Pancreas (tissue), 10 donors: Measurements from ENCODE around the gene SVBP. TPM values are rescaled to one million over a fixed set of nuclear protein-coding genes. Genes with fewer than 3 reads are reported as not detected.

Experiments
- ATAC-seq, 4 donors: fragments of 200-7000 bp; cut with Tn5 transposase; one replicate each; pipeline versions ENCODE4 v1.8.0 to v1.9.1; 2020; ENCODE audit warnings: mild to moderate bottlenecking in 4 of 4, moderate library complexity in 4 of 4
- DNase-seq, 6 donors: peaks; one replicate each; pipeline ENCODE4 v3.0.0-alpha.2; 2020
- FAIRE-seq: peaks from 2 replicates; lab custom pipeline; 2012; peaks lifted over from hg19 to GRCh38; lab: Jason Lieb, UNC
- H3K27ac ChIP-seq, 4 donors: fragments of 200-600 bp; sonication (generic); 1 replicate in 3 of 4; 2 replicates in 1 of 4; pipeline versions ENCODE4 v1.5.0 to v1.8.0; 2020
- H3K27me3 ChIP-seq, 4 donors: fragments of 200-600 bp; one replicate each; pipeline ENCODE4 v1.8.0; 2021
- H3K36me3 ChIP-seq, 3 donors: fragments of 200-600 bp; sonication (generic) in 1 of 3; one replicate each; pipeline versions ENCODE4 v1.5.0 to v1.8.0; 2020 to 2021
- H3K4me1 ChIP-seq, 3 donors: fragments of 200-600 bp; one replicate each; pipeline ENCODE4 v1.8.0; 2021
- H3K4me3 ChIP-seq, 4 donors: fragments of 200-600 bp; sonication (generic) in 2 of 4; one replicate each; pipeline versions ENCODE4 v1.5.0 to v1.8.0; 2020 to 2021
- H3K9me3 ChIP-seq, 4 donors: fragments of 200-600 bp; one replicate each; pipeline ENCODE4 v1.8.0; 2021
- WGBS, 2 donors: extraction: QIAGEN DNeasy Blood & Tissue Kit; methylation state at CpG; one replicate each; pipeline ENCODE4 v1.1.7; 2013; 5-methylcytosine and 5-hydroxymethylcytosine counted together
- intact Hi-C, 3 donors: fragments of 100-400 bp; cut with DNase I; formaldehyde crosslinking; loops; one replicate each; pipeline versions ENCODE4 v1.11.1 to v1.14.2; 2022
- polyA plus RNA-seq, 2 donors: library from polyadenylated mRNA; stranded (reverse); fragments of 200-250 nt; gene quantifications; one replicate each; pipeline ENCODE4 v1.2.3, GENCODE V29; 2013
- total RNA-seq, 6 donors: library from RNA; stranded (reverse); fragmentation: NEBNext Ultra II Directional in 4 of 6; extraction: Animal tissue kit (Norgen Biotek cat#: 25700) in 4 of 6; gene quantifications; one replicate each; pipeline versions ENCODE4 v1.2.1 to v1.2.4, GENCODE V29; 2021 to 2023
- TF ChIP-seq, protein P1 (sequence below), 4 donors: fragments of 200-600 bp; sonication (generic) in 3 of 4; IDR thresholded peaks; one replicate each; pipeline versions ENCODE4 v1.5.0 to v1.8.0; 2021; ENCODE audit warnings: antibody characterized with exemption in 4 of 4
- donor health status: healthy with polysubstance abuse.
- donor health status: DM: no; HTN: no; CAD: no; lungs with moderate emphysema.
- donor health status: DM: no; HTN: no; CAD: no.
- donor health status: control.
- donor health status: control.
- donor health status: Bipolar disorder and iron deficiency.
- donor health status: DM: yes; HTN: yes; CAD: no.
- donor health status: DM: no; HTN: no; CAD: no.
- donor health status: DM: no; HTN: no; CAD: no.
- donor health status: DM: yes; HTN: yes; CAD: no.

SVBP gene
- total and polyA plus RNA-seq, 8 donors = 3.2 to 25.5 (median 6.9) TPM

DNA sequence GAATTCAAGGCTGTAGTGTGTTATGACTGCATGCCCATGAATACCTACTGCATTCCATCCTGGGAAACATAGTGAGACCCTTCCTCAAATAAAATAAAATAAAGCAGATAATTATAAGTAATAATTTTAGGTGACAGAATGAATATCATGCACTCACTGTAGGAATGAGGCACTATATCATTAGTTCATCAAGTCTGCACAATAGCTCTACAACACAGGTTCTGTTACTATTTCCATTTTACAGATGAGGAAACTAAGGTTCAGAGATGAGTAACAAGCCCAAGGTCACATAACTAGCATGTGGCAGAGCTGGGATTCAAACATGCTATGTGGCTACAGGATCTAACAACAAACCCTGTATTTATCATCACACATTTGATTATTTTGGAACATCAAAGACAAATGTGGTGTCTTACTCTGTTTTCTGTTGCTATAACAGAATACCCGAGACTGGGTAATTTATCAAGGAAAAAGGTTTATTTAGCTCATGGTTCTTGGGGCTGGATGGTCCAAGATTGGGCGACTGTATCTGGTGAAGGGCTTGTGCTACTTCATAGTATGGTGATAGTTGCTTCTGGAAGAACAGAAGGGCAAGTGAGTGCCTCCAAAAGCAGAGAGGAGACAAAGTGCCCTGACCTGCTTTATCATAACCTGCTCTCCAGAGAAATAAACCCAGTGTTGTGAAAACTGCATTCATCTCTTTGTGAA is 24.4 kb upstream of the SVBP start:
- ATAC-seq = no peak
- Histone ChIP-seq H3K36me3 (no peaks in the 10 kb centered on the region), H3K4me1 (peaks cover 0 to 3% (median 0%) of the 10 kb centered on the region in 3 donors), H3K27ac (no peak overlapping the region), H3K9me3 (no peaks in the 10 kb centered on the region), H3K27me3 (no peaks in the 10 kb centered on the region), H3K4me3 (no peak overlapping the region)
- intact Hi-C loops = no loop called here
- TF ChIP-seq, protein P1, sequence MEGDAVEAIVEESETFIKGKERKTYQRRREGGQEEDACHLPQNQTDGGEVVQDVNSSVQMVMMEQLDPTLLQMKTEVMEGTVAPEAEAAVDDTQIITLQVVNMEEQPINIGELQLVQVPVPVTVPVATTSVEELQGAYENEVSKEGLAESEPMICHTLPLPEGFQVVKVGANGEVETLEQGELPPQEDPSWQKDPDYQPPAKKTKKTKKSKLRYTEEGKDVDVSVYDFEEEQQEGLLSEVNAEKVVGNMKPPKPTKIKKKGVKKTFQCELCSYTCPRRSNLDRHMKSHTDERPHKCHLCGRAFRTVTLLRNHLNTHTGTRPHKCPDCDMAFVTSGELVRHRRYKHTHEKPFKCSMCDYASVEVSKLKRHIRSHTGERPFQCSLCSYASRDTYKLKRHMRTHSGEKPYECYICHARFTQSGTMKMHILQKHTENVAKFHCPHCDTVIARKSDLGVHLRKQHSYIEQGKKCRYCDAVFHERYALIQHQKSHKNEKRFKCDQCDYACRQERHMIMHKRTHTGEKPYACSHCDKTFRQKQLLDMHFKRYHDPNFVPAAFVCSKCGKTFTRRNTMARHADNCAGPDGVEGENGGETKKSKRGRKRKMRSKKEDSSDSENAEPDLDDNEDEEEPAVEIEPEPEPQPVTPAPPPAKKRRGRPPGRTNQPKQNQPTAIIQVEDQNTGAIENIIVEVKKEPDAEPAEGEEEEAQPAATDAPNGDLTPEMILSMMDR (IDR thresholded peaks at IDR 0.05) = no peak
- no peak for DNase-seq
- 69 to 86% methylated on average over 2 of the region's 2 CpGs for WGBS, 2 donors
- no peak for FAIRE-seq

DNA sequence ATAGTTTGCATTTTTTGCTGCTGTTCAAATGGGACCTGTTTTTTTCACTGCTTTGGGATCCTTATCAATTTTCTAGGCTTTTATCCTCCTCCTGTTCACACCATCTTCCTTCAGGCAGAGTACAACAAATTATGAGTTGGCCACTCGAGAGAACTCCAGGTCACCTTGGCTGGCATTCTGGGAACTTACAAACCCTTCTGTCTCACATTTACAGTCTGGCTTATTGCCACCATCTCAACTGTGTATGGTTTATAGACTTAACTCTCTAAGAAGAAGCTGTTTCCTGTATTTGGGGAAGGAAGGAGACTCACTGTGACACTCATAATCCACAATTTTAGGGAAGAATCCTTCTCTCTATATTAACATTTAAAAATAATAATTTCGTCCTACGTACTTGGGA is 23.8 kb upstream of the SVBP start:
- Histone ChIP-seq H3K4me3 (no peak overlapping the region), H3K27me3 (no peaks in the 10 kb centered on the region), H3K4me1 (peaks cover 0 to 3% (median 0%) of the 10 kb centered on the region in 3 donors), H3K9me3 (no peaks in the 10 kb centered on the region), H3K27ac (no peak overlapping the region), H3K36me3 (no peaks in the 10 kb centered on the region)
- 79 to 85% methylated on average over 3 of the region's 3 CpGs for WGBS, 2 donors
- intact Hi-C loops = no loop called here
- no peak for ATAC-seq
- no peak for FAIRE-seq
- no peak for DNase-seq
- TF ChIP-seq, protein P1 (IDR thresholded peaks at IDR 0.05) = no peak

DNA sequence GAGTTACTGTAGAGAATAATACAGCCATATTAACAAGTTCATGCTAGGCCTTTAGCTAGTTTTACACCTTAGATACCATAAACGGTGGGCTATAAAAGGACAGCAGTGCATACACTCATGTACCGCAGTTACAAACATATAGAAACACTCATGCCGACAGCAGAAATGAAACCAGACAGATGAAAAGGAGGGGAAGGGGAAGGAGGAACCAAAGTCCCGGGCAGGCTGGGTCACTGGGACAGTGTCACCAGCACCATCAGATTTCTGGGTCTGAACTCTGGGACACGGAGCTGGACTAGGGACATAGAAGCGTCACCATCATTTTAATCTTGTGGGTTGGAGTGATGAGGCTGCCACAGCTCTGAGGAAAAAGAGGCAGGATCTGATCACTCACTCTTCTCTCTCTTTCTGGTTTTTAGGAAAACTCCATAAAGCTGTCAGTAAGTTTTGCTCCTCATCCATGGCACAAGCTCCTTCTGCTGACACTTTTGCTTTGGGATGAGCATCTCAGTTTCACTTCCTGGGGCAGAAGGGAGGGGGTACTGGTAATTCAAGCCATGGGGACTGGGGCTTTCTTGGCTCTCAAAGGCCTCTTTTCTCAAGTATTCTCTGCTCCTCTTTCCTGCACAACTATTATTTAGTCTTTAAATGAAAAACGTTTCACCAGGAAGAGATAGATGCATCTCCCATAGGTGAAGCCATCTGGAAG is 21.4 kb upstream of the SVBP start:
- no peaks in the 10 kb centered on the region for H3K27me3 ChIP-seq
- FAIRE-seq = no peak
- no peak overlapping the region for H3K4me3 ChIP-seq
- intact Hi-C loops = no loop called here
- WGBS, 2 donors = 83 to 88% methylated on average over 7 of the region's 7 CpGs
- DNase-seq = peak in 1 of 6 donors; percentile 25
- H3K4me1 ChIP-seq = no peaks in the 10 kb centered on the region
- H3K9me3 ChIP-seq = no peaks in the 10 kb centered on the region
- TF ChIP-seq, protein P1 (IDR thresholded peaks at IDR 0.05) = no peak
- H3K27ac ChIP-seq = peak overlapping the region in 1 of 4 donors; percentile 6
- ATAC-seq = peak in 2 of 4 donors; percentile 30 to 77
- no peaks in the 10 kb centered on the region for H3K36me3 ChIP-seq

DNA sequence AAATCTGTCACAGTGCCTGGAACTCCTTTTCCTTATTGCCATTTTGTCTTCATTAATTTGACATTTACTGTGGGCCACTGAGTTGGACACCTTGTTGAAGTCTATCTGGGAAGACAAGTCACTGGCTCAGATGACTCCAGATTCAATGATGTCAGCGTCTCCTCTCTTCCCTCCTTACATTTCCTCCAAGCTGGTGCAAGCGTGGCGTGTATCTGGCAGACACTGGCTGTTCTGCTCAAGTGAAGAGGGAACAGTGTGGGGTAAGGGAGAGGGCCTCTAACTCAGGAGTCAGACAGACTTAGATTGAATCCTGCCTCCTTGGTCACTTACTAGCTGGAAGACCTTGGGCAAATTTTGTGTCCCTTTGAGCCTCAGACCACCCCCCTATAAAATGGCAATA is 20.5 kb upstream of the SVBP start:
- H3K27ac ChIP-seq = peak overlapping the region in 1 of 4 donors; percentile 6
- no peak overlapping the region for H3K4me3 ChIP-seq
- FAIRE-seq (no peak), DNase-seq (no peak), ATAC-seq (peak in 1 of 4 donors; percentile 65)
- H3K36me3 ChIP-seq = no peaks in the 10 kb centered on the region
- TF ChIP-seq, protein P1 (IDR thresholded peaks at IDR 0.05) = no peak
- intact Hi-C loops = no loop called here
- no peaks in the 10 kb centered on the region for H3K4me1 ChIP-seq
- 45 to 63% methylated on average over 3 of the region's 3 CpGs for WGBS, 2 donors
- H3K27me3 ChIP-seq = no peaks in the 10 kb centered on the region
- no peaks in the 10 kb centered on the region for H3K9me3 ChIP-seq

DNA sequence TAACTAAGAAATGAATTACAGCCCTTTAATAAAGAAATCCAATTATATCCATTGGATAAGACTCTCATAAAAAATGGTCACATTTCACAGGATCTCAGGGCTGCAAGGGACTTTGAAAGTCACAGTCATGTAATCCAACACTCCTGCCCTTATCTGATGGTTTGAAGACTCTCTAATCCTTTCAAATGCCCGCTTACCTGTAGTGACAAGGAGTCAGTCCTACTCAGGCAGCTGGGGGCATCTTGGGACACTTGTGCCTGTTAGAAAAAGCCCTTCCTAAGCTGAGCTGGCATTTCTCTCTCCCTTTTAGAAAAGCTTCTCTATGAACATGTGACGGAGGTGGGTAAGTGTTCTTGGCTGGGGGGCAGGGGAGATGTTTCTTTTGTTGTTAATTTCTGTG is 18.2 kb upstream of the SVBP start:
- intact Hi-C loops = no loop called here
- Histone ChIP-seq H3K36me3 (no peaks in the 10 kb centered on the region), H3K27ac (no peak overlapping the region), H3K4me3 (no peak overlapping the region), H3K27me3 (no peaks in the 10 kb centered on the region), H3K9me3 (no peaks in the 10 kb centered on the region), H3K4me1 (no peaks in the 10 kb centered on the region)
- FAIRE-seq (no peak), DNase-seq (no peak), ATAC-seq (no peak)
- TF ChIP-seq, protein P1 (IDR thresholded peaks at IDR 0.05) = no peak
- WGBS, 2 donors = 97 to 98% methylated on average over 2 of the region's 2 CpGs
